Neutrophil (primary cell): Measurements from ENCODE around the gene HOXD4.

Experiments used
- H3K27ac ChIP-seq: fragments of 200-600 bp; sonication (generic); 2 replicates; pipeline ENCODE4 v1.5.1; 2016; ENCODE audit warnings: mild to moderate bottlenecking, moderate library complexity
- H3K27me3 ChIP-seq: fragments of 200-600 bp; sonication (generic); 2 replicates; pipeline ENCODE4 v1.6.0; 2016; ENCODE audit warnings: mild to moderate bottlenecking
- H3K36me3 ChIP-seq: fragments of 200-600 bp; sonication (generic); 2 replicates; pipeline ENCODE4 v1.5.1; 2017
- H3K4me1 ChIP-seq, 2 experiments: fragments of 200-600 bp in 1 of 2; sonication (generic) in 1 of 2; 1 replicate in 1 of 2; 2 replicates in 1 of 2; pipeline versions ENCODE4 v1.5.1 to v1.6.1; 2013 to 2016; ENCODE audit warnings: low read depth in 1 of 2, low read length in 1 of 2, mild to moderate bottlenecking in 1 of 2, moderate library complexity in 1 of 2; ENCODE audit not compliant: control insufficient read depth in 1 of 2, insufficient read depth in 1 of 2
- H3K4me3 ChIP-seq, 2 experiments: fragments of 200-600 bp in 1 of 2; sonication (generic) in 1 of 2; 1 replicate in 1 of 2; 2 replicates in 1 of 2; pipeline ENCODE4 v1.5.1; 2013 to 2016; ENCODE audit warnings: low read depth in 1 of 2, low read length in 1 of 2, mild to moderate bottlenecking in 1 of 2, moderate library complexity in 1 of 2
- H3K9me3 ChIP-seq: fragments of 200-600 bp; sonication (generic); 2 replicates; pipeline ENCODE4 v1.5.1; 2016
- CTCF ChIP-seq: fragments of 200-600 bp; sonication (generic); IDR thresholded peaks from 2 replicates; pipeline ENCODE4 v1.5.1; 2016; ENCODE audit warnings: antibody characterized with exemption

HOXD4 gene

DNA sequence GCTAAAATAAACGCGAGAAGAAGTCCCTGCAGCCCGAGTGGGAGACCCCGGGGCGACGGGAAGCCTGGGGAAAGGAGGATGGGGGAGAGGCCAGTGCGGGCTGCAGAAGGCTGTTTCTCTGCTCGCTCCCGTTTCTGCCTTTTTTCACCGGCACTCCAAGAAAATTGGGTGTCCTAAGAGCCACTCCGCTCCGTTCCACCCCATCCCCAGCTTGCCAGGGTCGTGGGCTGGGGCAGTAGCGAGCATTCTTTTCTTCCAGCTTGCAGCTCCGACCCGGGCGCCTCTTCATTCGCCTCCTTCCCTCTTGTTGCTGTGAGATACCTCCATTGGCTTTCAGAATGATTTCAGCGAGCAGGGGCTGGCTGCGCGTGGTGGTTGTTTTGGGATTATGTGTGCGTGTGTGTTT lies 6.8 kb downstream of the HOXD4 start:
- Histone ChIP-seq H3K9me3 (no peaks in the 10 kb centered on the region), H3K36me3 (no peaks in the 10 kb centered on the region), H3K27me3 (peaks cover 100% of the 10 kb centered on the region), H3K4me1 (no peaks in the 10 kb centered on the region), H3K4me3 (no peak overlapping the region), H3K27ac (no peak overlapping the region)
- TF ChIP-seq CTCF = no peak

GRCh38 chr2:176158855-176159662 lies 7.7 kb downstream of the HOXD4 start:
- H3K27ac ChIP-seq = no peak overlapping the region
- H3K9me3 ChIP-seq = no peaks in the 10 kb centered on the region
- no peak for TF ChIP-seq CTCF
- H3K4me1 ChIP-seq = no peaks in the 10 kb centered on the region
- H3K27me3 ChIP-seq = peaks cover 100% of the 10 kb centered on the region
- no peaks in the 10 kb centered on the region for H3K36me3 ChIP-seq
- no peak overlapping the region for H3K4me3 ChIP-seq

DNA sequence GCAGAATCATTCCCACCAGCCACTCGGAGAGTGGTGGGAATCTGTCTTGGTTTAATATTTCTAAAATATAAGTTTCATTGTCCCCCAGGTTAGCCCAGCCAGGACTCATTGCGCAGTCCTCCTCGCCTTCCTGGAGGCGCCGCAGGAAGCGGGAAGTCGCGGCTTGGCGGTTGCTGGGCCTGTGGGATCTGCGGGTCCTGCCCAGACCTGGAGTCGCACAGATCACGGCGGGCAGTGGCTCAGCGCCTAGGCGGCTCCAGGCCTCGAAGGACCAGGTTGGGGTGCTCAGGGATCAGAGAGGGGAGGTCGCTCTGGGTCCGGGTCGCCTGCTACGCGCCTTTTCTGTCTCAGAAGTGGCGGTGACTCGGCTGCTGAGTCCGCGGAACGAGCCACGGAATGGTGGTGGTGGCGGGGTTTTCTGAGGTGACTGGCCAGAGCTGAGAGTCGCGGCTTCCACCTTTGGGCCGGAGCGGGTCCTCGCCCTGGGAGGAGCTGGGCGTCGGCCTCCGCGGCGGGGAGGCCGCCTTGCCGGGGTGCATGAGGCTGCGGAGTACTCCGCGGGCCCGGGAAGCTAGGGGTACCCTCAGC lies 8.4 kb downstream of the HOXD4 start:
- peaks cover 0 to under 1% of the 10 kb centered on the region in 2 experiments for H3K4me1 ChIP-seq
- H3K4me3 ChIP-seq = no peak overlapping the region
- H3K27me3 ChIP-seq = peaks cover 100% of the 10 kb centered on the region
- no peaks in the 10 kb centered on the region for H3K9me3 ChIP-seq
- no peak for TF ChIP-seq CTCF
- no peak overlapping the region for H3K27ac ChIP-seq
- no peaks in the 10 kb centered on the region for H3K36me3 ChIP-seq

DNA sequence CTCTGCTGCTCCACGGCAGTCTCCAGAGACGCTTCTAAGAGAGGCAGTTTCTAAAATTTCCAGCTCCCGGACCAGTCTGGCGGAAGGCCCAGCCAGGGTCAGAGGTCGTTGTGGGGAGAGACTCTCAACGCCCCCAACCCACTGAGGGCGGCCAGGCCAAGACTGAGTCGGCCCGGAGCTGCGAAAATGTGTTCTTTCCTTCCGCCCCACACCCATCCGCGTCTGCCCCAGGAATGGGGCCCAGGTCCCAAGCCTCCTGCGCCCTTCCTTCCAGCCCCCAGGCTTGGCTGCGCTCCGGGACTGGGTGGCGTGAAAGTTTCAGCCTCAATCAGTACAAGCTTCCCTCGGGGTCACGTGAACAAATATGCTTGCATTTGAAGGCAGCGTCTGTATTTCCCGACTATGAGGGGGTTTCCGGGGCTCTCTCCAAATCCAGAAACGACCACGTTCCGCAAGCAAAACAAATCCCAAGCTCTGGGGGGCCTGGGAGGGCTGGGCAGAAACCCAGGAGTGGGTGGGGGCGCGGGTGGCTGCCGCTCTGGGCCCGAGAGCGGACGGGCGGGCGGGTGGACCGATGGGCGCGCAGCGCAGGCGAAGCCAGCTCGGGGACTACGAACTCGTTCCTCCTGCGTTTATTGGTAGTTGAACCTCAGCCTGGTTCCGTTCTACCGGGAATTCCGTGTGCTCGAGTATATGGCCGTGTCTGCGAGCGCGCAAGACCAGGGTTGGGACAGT lies 9.1 kb downstream of the HOXD4 start:
- TF ChIP-seq CTCF = no peak
- no peak overlapping the region for H3K27ac ChIP-seq
- H3K4me1 ChIP-seq = peaks cover 3 to 7% of the 10 kb centered on the region in 2 experiments
- H3K4me3 ChIP-seq = no peak overlapping the region
- peaks cover 100% of the 10 kb centered on the region for H3K27me3 ChIP-seq
- no peaks in the 10 kb centered on the region for H3K36me3 ChIP-seq
- H3K9me3 ChIP-seq = no peaks in the 10 kb centered on the region

GRCh38 chr2:176160986-176161824 lies 9.9 kb downstream of the HOXD4 start:
- Histone ChIP-seq H3K4me3 (no peak overlapping the region), H3K9me3 (no peaks in the 10 kb centered on the region), H3K36me3 (no peaks in the 10 kb centered on the region), H3K27me3 (peaks cover 100% of the 10 kb centered on the region), H3K27ac (no peak overlapping the region), H3K4me1 (peaks cover 4 to 7% of the 10 kb centered on the region in 2 experiments)
- TF ChIP-seq CTCF = no peak
